IPS DF 4.7 (cell line): ENCODE results near the gene PHF12.
"Not testable (repeated sequence)": the region's sequence is repeated elsewhere in the genome, so short reads cannot be mapped to it uniquely, and the experiment has no call there.

Experiments used
- DNase-seq: peaks from one replicate; pipeline ENCODE4 v3.0.0-alpha.2; 2013; ENCODE audit warnings: low spot score; ENCODE audit errors: extremely low read depth

Gene PHF12

DNA sequence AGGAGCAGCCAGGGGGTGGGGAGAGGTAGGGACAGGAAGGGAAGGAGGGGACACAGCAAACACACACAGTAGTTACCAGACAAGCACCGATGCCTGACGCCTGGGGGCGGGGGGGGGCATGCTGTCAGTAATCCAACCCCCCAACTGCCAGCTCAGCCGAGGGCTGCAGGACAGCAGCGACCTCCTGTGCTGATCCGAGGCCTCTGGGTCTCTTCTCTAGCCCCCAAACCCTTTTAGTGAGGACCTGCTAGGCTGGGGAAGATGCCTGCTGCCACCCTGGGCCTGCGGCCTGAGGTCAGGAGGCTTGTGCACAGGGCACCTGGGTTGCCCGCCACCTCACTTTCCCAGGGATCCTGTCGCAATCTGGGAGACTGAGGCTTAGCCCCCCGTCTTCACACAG lies 65.4 kb downstream of the PHF12 start:
- DNase-seq: no peak

DNA sequence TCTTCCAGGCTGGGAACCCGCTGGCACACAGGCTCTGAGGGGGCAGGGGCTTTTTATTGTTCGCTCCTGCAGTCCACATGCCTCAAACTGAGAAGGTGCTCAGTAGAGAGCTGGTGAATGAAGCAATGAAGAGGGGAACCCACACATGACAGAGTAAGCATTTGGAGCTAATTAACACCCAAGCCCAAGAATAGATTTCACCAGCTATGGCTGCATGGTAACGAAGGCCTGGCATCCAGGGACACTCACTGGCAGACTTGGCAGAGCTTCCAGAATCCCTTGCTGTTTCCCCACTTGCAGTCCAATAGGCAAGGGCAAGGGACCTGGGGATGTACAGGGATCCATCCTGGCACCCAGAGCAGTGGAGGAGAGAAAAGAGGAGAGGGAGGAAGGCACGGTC lies 66.0 kb downstream of the PHF12 start:
- DNase-seq: no peak

DNA sequence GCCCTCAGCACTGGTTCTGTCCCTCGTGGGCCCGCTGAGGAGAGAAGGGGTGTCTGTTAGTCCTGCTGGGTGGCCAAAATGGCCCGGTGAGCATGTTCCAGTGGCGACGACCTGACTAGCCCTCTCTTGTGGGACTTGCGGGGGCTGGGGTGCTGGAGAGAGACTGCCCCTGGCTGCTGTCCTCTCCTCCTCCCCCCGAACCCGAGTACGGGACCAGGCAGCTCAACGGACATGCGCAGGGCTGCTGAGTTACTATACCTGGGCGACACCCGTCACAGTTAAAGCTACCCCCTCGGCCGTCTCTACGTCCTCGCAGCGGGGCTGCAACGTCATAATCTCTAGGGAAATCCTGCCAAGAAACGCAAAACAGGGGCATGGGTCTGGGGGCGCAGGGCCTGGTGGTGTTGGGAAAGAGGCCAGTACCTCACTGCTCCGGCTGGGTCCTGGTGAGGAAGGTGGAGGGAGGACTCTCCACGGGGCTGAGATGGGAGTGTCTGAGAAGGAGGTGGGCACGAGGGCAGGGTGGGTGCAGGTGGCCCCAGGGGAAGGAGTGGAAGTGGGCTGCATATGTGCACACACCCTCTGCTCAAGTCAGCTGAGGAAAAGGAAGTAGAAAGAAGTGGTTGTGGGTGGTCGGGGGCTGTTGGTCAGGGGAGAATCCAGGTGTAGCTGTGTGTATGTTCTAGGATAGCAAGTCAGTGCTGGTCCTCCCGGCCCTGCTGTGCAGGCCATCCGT lies 67.2 kb downstream of the PHF12 start:
- no peak for DNase-seq

DNA sequence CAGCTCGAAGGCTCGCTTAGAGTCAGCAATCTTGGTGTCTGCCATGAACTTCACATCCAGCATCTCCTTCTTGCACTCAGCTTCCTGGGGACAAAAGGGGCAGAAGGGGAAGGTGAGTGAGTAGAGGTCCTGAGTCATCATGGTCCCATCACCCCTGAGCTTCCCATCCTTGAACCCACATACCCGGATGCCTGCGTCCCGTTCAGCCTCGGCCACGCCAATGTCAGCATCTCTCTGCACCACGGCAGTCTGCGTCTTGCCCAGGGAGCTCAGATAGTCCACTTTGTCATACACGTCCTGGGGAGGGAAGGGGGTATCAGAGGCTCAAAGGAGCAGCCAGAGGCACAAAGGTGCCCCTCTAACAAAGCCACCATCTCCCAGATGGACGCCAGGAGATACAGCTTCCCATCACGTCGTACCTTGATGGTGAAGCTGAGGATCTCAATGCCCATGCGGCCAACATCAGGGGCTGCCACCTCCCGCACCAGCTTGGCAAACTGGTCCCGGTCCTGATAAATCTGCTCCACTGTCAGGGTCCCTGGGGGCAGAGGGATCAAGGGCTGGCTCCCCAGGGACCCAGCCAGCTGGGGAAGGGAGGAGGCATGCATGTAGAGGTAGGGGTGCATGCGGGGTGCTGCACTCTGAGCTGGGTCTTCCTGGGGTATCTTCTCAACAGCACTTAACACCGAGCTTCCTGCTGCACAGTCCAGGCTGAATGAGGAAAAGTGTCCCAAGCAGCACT lies 69.0 kb downstream of the PHF12 start:
- DNase-seq: no peak

DNA sequence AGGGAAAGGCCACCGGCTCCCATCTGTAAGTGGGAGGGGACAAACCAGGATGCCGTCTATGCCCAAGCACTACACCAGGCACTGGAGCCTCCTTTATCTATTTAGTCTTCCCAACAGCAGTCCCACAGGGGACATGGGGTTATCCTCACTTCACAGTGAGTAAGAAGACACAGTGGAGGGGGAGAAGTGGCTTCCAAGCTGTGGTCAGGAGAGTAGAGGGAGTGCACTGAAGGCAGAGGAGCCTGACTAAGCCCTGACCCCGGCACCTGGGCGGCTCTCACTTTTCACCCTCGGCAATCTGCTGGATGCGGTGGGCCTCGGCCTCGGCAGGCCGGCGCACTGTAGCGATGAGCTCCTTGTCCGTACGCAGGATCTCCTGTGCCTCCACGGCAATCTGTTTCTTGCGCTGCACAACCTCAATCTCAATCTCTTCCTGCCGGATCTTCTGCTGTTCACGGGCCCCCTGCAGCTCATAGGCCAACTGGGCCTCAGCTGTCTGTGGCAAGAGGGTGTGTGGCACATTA lies 69.7 kb downstream of the PHF12 start:
- no peak for DNase-seq

DNA sequence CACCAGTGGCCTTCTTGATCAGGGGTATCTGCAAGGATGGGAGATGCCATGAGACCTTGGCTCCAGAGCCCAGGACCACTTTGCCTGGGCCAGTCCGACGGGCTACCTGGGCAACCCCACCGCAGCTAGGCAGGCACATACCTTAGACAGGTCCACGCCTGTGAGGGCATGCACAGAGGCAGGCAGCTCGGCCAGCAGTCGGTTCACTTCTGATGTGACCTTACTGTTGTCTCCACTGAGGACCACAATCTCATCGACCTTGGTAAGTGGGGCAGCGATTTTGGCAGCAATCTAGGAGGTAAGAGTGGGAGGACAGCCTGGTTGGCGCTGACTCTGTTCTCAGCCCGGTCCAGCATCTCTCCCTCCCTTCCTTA lies 70.8 kb downstream of the PHF12 start:
- no peak for DNase-seq

DNA sequence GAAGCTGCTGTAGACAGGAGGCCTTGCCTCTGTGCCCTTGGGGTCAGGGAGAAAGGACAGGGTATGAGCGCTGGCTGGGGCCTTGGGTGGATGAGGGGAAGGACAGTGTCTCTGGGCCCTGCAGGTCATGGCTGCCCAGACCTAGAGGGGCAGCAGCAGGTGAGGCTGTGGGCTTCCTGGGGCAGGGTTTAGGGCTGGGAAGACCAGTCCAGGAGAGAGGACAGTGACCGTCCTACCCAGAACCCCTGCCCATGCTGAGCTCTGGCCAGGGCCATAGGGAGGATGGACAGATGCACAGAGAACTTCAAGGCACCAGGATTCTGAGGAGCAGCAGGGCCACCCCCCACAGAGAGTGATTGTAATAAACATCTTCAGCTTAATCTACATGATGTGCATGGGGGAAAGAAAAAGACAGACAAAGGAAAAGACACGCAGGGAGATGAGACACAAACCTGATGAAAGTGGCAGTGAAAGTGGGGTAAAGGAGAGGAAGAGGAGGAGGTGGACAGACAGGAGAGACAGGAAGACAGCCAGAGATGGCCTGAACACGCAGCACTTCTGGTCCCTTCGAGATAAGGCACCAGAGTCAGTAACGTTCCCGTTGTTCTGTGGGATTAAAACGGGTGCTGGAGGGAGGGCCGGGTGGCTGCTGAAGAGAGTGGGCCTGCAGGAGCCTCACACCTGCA lies 71.3 kb downstream of the PHF12 start:
- no peak for DNase-seq

DNA sequence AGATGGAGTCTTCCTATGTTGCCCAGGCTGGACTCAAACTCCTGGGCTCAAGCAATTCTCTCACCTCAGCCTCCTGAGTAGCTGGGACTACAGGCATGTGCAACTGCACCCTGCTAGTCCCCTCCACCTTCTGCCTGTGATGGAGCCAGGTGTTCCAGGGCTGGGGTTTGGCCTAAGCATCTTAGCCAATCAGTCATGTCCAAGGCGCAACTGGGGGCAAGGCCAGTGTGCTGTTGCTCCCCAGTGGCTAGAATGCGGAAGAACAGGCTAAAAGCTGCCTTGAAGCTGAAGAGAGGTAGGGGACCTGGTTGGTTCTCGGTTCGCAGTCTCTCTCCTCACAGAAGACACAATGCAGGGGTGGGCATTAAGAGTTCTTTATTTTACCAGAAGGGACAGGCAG lies 72.3 kb downstream of the PHF12 start:
- peak; percentile 69 for DNase-seq

DNA sequence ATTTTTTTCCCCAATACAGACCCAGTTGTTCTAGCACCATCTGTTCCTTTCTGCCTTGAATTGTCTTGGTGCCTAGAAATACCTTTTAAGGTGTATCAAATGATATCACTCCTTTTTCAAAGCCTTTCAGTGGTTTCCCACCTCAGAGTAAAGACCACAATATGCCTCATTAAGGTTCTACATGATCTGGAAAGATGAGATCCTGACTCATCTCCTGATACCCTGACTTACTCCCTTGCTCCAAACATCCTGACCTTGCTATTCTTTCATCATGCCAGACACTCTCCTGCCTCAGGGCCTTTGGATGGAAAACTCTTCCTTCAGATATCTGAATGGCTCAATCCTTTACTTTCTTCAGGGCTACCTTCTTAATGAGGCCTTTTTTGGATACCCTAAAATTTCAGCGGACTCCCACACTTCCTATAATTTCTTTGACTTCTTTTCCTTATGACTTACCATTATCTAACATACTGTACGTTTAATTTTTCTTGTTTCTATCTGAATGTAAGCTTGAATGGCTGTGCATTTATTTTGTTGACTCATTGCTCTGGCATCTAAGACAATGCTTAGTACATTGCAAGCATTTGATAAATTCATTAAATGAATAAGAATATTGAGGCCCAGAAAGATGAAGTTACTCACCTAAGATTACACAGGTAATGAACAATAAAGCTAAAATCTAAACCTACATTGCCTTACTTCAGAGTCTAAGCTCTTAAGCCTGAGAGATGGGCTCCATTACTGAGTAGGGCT lies 73.0 kb downstream of the PHF12 start:
- DNase-seq: no peak

DNA sequence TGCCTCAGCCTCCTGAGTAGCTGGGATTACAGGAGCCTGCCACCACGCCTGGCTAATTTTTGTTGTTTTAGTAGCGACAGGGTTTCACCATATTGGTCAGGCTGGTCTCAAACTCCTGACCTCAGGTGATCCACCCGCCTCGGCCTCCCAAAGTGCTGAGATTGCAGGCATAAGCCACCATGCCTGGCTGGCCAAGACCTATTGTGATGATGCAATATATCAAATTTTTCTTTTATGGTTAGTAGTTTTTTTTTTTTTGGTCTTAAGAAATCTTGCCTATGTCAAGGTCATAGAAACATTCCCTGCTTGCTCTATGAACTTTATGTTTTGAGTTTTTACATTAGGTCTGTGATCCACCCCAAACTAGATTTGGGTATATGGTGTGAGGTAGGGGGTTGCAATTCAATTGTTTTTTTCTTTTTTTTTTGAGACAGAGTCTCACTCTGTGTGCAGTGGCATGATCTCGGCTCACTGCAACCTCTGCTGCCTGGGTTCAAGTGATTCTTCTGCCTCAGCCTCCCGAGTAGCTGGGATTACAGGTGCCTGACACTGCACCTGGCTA lies 74.1 kb downstream of the PHF12 start:
- DNase-seq: not testable (repeated sequence)

DNA sequence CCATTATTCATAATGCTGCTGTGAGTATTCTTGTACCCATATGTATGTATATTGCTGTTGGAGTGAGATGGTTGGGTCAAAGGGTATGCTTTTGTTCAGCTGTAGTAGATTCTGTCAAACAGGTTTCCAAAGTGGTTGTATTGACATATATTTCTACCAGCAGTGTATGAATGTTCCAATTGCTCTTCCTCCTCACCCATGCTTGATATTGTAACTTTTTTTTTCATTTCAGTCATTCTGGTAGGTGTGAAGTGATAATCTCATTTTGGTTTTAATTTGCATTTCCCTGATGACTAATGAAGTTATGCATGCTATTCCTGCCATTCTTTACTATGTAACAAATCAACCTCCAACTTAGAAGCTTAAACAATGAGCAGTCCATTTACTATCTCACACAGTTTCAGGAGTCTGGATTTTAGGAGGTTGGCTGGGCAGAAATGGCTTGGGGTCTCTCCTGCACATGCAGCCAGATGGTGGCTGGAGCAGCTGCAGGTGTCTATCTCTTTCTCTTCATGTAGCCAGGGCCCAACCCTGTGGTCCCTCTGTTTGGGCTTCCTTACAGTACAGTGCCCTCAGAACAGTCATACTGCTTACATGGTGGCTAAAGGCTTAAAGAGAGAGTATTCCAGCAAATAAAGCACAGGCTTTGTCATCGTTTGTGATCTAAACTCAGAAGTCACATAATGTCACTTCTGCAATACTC lies 75.3 kb downstream of the PHF12 start:
- no peak for DNase-seq

DNA sequence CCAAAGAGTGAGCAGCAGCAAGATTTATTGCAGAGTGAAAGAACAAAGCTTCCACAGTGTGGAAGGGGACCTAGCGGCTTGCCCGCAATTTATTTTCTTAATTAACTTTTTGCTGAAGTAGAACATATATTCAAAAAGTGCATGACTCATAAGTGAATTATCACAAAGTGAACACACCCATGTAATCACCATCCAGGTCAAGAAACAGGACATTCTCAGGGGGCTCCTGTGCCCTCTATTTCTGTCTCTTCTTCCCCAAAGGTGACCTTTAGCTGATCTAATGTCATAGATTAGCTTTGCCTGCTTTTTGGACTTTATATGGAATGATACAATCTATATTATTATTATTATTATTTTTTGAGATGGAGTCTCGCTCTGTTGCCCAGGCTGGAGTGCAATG lies 76.6 kb downstream of the PHF12 start:
- DNase-seq: no peak

DNA sequence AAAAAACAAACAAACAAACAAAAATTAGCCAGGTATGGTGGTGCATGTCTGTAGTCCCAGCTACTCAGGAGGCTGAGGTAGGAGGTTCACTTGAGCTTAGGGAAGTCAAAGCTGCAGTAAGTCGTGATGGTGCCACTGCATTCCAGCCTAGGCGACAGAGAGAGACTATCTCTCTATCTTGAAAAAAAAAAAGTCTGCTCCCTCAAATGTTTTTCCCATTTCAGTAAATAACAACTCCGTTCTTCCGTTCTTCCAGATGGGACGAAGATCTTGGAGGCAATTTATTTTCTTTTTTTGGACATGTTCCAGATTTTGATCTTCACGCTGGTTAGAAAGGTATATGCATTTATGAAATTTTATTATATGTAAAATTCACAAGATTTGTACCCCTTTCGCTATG lies 77.5 kb downstream of the PHF12 start:
- no peak for DNase-seq

DNA sequence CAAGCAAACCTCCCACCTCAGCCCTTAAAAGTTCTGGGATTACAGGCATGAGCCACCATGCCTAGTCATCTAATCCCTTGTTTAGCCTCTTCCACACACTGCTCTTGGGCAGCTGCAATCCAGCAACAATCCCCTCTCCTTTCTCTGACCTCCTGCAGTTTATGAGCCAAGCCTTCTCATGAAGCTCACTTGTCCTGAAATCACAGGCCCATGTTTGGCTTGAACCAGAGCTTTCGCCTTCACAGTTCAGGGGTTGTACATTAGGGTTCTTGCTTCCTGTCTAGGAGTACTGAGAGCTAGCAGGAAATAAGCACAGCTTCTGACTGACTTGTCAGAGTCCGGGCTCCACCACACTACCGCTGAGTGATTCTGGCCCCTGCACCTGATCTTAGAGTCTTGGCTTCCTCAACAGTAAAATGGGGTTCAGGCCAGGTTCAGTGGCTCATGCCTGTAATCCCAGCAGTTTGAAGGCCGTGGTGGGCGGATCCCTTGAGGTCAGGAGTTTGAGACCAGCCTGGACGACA lies 80.2 kb downstream of the PHF12 start:
- DNase-seq: no peak

DNA sequence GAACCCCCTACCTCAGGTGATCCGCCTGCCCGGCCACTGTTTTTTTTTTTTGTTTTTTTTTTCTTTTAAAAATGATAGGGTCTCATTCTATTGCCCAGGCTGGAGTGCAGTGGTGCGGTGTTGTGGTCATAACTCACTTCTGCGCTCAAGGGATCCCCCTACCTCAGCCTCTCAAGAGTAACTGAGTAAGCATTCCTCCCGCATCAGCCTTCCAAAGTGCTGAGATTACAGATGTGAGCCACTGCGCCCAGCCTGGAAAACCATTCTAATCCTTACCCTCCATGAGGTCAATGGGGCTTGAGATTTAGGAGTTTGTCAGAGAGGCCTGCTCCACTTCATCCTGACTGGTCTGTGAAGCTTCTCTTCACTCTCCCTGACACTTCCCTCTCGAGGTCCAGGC lies 84.0 kb downstream of the PHF12 start:
- DNase-seq: no peak

DNA sequence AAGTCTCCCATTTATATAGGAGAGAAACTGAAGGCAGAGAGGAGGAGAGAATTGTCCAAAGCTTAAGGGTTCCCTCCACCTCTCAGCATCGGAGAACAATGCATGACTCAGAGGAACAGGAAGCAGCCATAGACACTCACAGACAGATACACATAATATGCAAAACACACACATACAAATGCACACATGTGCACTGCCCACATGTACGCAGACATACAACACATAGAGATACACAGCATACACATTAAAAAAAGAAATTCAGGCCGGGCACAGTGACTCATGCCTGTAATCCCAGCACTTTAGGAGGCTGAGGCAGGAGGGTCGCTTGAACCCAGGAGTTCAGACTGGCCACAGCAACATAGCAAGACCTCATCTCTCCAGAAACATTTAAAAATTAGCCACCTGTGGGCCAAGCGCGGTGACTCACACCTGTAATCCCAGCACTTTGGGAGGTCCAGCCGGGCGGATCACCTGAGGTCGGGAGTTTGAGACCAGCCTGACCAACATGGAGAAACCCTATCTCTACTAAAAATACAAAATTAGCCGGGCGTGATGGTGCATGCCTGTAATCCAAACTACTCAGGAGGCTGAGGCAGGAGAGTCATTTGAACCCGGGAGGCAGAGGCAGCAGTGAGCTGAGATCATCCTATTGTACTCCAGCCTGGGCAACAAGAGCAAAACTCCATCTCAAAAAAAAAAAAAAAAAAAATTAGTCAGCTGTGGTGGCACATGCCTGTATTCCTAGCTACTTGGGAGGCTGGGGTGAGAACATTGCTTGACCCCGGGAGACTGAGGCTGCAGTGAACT lies 85.2 kb downstream of the PHF12 start:
- no peak for DNase-seq

DNA sequence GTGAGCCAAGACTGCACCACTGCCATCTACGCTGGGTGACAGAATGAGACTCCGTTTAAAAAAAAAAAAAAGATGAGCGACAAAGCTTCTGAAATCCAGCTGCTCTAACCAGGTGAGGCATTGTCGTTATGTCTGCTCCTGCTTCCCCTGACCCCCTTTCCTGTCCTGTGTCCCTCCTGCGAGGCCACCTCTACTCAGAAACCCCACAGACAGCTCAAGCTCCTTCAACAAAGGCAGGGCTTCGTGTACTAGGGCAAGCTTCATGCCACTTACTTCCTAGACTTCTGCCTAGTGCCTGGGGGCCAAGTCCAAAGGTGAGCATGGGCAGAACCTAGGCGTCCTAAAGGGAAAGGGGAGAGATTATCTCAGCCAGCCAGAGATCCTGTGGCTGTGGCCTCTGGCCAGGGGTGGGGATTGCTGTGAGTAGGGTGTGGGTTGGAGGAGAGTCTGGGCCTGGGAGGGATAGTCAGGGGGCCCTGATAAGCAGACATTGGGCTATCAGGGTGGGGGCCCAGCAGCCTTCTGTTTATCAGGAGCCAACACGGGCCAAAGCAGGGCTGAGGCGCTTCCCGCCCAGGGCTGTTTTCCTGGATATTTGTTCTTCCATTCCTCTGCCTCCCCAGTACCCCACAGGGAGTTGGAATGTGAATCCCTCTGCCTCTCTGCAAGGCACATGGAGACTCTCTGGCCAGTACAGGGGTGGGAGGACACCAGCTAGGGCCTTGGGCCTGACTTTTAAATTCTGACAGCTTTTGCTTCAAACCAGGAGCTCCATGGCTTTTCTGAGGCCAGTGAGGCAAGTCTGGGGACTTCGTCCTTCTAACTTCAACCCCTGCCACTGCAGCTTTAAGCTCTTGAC lies 86.1 kb downstream of the PHF12 start:
- DNase-seq: no peak

DNA sequence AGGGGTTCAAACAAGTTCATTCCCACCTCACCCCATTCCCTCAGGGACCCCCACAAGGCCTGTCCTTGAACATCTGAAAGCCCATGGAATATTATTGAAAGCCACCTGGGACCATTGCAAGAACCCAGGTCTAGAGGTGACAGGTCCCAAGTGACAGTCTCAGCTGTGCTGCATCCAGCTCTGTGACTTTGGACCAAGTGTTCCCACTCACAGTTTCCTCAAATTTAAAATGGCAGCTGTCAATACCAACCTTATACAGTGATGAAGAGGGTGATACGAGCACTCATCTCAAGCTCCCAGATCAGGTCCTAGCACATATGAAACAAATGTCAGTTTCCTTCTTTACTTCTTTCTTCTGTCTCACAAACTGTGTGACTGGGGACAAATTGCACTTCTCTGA lies 87.4 kb downstream of the PHF12 start:
- no peak for DNase-seq

DNA sequence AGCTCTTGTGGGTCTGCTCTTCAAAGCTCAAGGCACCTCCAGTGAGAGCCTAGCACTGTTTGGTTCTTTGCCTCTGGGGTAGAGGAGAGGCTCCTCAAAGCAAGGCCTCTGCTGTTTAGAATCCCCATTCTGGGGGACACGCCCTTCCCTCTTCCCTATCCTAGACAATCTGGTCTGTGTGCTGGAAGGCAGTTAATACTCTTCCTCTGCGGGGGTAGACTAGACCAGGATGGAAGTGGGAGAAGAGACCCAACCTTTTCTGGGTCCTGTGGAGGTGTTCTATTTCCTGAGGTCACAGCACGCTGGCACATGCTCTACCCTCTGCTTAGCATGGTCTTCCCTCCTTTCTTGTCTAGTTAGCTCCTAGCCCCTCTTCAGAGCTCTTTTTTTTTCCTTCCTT lies 88.8 kb downstream of the PHF12 start:
- DNase-seq: no peak
